DOHH2 (cell line): Measurements from ENCODE around the gene RANBP6.

Source experiments
- H3F3A ChIP-seq: fragments of 200-600 bp; sonication (generic), shearing (Covaris generic); 2 replicates; pipeline ENCODE4 v1.6.0; 2016; ENCODE audit warnings: antibody characterized with exemption, mild to moderate bottlenecking; ENCODE audit not compliant: control insufficient read depth, insufficient read depth
- H3K27ac ChIP-seq: fragments of 200-600 bp; sonication (generic); 2 replicates; pipeline ENCODE4 v1.5.1; 2014; ENCODE audit warnings: low read depth, mild to moderate bottlenecking, low read length, moderate library complexity
- H3K27me3 ChIP-seq: fragments of 200-600 bp; sonication (generic); 2 replicates; pipeline ENCODE4 v1.6.1; 2014; ENCODE audit warnings: mild to moderate bottlenecking, low read length, mixed read lengths; ENCODE audit not compliant: control insufficient read depth
- H3K36me3 ChIP-seq: fragments of 200-600 bp; sonication (generic); 2 replicates; pipeline ENCODE4 v1.6.1; 2014; ENCODE audit warnings: mild to moderate bottlenecking, low read length, moderate library complexity, mixed read lengths; ENCODE audit not compliant: control insufficient read depth
- H3K4me1 ChIP-seq: fragments of 200-600 bp; sonication (generic); 2 replicates; pipeline ENCODE4 v1.6.1; 2014; ENCODE audit warnings: mild to moderate bottlenecking, low read length, mixed read lengths; ENCODE audit not compliant: control insufficient read depth
- H3K4me2 ChIP-seq: fragments of 200-600 bp; sonication (generic); 2 replicates; pipeline ENCODE4 v1.6.0; 2014; ENCODE audit warnings: mild to moderate bottlenecking, low read length, moderate library complexity
- H3K4me3 ChIP-seq: fragments of 200-600 bp; sonication (generic); 2 replicates; pipeline ENCODE4 v1.5.1; 2014; ENCODE audit warnings: mild to moderate bottlenecking, low read length, mixed read lengths
- H3K79me2 ChIP-seq: fragments of 200-600 bp; sonication (generic); 2 replicates; pipeline ENCODE4 v1.6.1; 2014; ENCODE audit warnings: mild to moderate bottlenecking, low read length, mixed read lengths; ENCODE audit not compliant: control insufficient read depth
- H3K9me2 ChIP-seq: fragments of 200-600 bp; sonication (generic); replicated peaks from 2 replicates; pipeline ENCODE4 v1.6.1; 2014; ENCODE audit warnings: mild to moderate bottlenecking, low read length, mixed read lengths; ENCODE audit not compliant: control insufficient read depth
- H3K9me3 ChIP-seq: fragments of 200-600 bp; sonication (generic); 2 replicates; pipeline ENCODE4 v1.6.1; 2014; ENCODE audit warnings: antibody characterized with exemption, low read length, mixed read lengths; ENCODE audit not compliant: control insufficient read depth, insufficient read depth
- H4K20me1 ChIP-seq: fragments of 200-600 bp; sonication (generic); 2 replicates; pipeline ENCODE4 v1.6.0; 2014; ENCODE audit warnings: low read depth, mild to moderate bottlenecking, antibody characterized with exemption, low read length, moderate library complexity; ENCODE audit not compliant: control insufficient read depth, insufficient read depth
- EZH2phosphoT487 ChIP-seq: fragments of 200-600 bp; sonication (generic); IDR thresholded peaks from 2 replicates; pipeline ENCODE4 v1.6.1; 2017; ENCODE audit warnings: borderline replicate concordance, mild to moderate bottlenecking, antibody characterized with exemption, low read length, moderate library complexity, mixed read lengths
- TF ChIP-seq, protein P1 (sequence below): fragments of 200-600 bp; sonication (generic); IDR thresholded peaks from one replicate; pipeline ENCODE4 v1.5.1; 2014; ENCODE audit warnings: antibody characterized with exemption, mild to moderate bottlenecking, low read depth, low read length; ENCODE audit not compliant: poor library complexity, severe bottlenecking

RANBP6 gene

DNA sequence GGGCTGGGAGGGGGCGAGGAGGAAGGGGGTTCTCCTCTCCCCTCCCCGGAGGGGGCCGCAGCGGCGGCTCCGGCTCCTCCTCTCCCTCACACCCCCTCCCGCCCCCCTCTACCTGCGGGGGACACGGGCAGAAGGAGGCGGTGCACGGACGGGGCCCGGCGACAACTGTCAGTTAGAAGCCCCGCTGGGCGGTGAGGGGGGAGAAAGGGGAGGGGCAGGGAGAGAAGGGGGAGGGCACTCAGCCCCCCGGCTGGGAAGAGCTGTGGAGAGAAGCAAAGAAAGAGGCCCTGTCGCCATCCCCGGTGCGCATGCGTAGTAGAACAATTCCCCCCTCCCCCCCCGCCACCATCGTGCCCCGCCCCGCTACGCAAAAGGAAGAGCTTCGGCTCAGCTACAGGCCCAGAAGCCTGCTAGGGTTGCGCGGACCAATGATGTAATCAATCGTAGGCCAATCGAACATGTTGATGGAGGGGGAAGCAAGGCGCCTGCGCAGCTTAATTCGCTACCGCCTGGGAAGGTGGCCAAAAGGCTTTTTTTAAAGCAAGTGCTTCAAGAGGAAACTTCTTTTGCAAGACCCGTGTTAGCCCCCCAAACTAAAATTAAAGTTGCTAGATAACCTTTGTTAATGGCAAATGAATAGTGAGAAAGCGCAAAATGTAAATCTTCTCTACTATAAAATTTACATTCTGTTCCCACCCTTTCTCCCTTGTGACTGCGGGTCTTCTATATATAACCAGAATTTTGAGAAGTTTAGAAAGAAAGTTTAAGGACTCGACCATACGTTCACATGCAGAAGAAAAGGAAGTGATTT lies 7.0 kb downstream of the RANBP6 start:
- peaks cover 15% of the 10 kb centered on the region; the same call in 1 of the 2 replicates for H3F3A ChIP-seq
- H3K27ac ChIP-seq = peak overlapping the region; percentile 67
- H3K9me3 ChIP-seq = no peaks in the 10 kb centered on the region
- H3K4me3 ChIP-seq = peak overlapping the region; percentile 82
- no peaks in the 10 kb centered on the region for H3K27me3 ChIP-seq
- peaks cover 39% of the 10 kb centered on the region for H3K36me3 ChIP-seq
- no peak for TF ChIP-seq EZH2phosphoT487
- H3K4me1 ChIP-seq = peaks cover 40% of the 10 kb centered on the region
- H3K9me2 ChIP-seq = no peaks in the 10 kb centered on the region
- peak overlapping the region; percentile 77 for H3K4me2 ChIP-seq
- H3K79me2 ChIP-seq = peaks cover 86% of the 10 kb centered on the region
- peaks cover 9% of the 10 kb centered on the region for H4K20me1 ChIP-seq

DNA sequence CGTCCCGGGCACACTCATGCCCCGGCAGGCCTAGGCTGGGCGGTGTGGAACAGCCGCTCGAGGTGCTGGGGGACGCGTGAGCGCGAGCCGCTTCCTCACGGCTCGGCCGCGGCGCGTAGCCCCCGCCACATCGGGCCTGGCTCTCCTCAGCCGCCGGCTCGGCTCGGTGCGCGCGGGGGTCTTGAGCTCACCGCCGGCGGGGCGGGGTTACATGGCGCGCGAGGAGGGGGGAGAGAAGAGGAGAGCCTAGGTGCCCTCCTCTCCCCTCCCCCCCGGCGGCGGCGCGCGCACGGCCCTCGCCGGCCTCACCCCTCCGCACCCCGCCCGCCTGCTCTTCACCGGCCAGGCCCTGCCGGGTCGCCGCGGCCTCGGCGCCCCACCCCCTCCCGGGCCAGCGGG lies 7.7 kb downstream of the RANBP6 start:
- H3K4me3 ChIP-seq = peak overlapping the region; percentile 82
- peaks cover 34% of the 10 kb centered on the region for H3K4me1 ChIP-seq
- H3K79me2 ChIP-seq = peaks cover 86% of the 10 kb centered on the region
- H3K9me2 ChIP-seq = no peaks in the 10 kb centered on the region
- TF ChIP-seq, protein P1, sequence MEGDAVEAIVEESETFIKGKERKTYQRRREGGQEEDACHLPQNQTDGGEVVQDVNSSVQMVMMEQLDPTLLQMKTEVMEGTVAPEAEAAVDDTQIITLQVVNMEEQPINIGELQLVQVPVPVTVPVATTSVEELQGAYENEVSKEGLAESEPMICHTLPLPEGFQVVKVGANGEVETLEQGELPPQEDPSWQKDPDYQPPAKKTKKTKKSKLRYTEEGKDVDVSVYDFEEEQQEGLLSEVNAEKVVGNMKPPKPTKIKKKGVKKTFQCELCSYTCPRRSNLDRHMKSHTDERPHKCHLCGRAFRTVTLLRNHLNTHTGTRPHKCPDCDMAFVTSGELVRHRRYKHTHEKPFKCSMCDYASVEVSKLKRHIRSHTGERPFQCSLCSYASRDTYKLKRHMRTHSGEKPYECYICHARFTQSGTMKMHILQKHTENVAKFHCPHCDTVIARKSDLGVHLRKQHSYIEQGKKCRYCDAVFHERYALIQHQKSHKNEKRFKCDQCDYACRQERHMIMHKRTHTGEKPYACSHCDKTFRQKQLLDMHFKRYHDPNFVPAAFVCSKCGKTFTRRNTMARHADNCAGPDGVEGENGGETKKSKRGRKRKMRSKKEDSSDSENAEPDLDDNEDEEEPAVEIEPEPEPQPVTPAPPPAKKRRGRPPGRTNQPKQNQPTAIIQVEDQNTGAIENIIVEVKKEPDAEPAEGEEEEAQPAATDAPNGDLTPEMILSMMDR = no peak
- no peak for TF ChIP-seq EZH2phosphoT487
- no peaks in the 10 kb centered on the region for H3K27me3 ChIP-seq
- H4K20me1 ChIP-seq = peaks cover 9% of the 10 kb centered on the region
- peak overlapping the region; percentile 65 for H3K27ac ChIP-seq
- peak overlapping the region; percentile 77 for H3K4me2 ChIP-seq
- H3F3A ChIP-seq = peaks cover 15% of the 10 kb centered on the region; the same call in 1 of the 2 replicates
- peaks cover 33% of the 10 kb centered on the region for H3K36me3 ChIP-seq
- no peaks in the 10 kb centered on the region for H3K9me3 ChIP-seq

DNA sequence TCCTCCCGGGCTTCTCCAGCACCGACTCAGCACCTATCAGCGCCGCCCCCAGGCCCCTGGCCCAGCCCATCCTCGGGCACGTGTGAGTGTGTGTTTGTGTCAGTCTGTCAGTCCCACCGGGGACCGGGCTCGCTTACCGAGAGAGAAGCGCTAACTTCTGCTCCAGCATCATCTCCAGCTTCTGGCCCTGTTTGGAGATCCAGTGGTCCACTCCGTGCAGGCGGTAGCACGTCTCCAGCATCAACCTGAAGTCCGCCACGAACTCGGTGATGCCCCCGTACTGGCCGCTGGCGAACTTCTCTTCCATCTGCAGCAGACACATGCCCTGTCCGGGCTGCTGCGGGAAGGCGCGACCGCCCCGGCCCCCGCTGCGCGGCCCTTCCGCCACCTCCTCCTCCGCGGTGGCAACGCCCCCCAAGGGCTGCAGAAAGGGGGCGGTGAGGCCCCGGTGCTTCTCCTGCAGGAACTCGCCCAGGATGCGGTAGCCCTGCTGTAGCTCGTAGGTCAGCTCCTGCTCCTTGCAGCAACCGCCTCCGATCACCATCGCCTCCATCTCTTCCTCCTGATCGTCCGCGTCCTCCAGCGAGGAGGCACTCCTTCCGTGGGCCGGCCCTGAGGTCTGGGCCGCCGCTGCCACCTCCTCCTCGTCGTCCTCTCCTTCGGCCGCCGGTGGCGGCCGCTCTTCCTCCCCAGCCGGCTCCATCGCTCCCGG lies 8.2 kb downstream of the RANBP6 start:
- H3K4me1 ChIP-seq = peaks cover 29% of the 10 kb centered on the region
- H3K4me3 ChIP-seq = peak overlapping the region; percentile 82
- TF ChIP-seq EZH2phosphoT487 = no peak
- TF ChIP-seq, protein P1 = no peak
- H3K36me3 ChIP-seq = peaks cover 27% of the 10 kb centered on the region
- H3F3A ChIP-seq = peaks cover 15% of the 10 kb centered on the region; the same call in 1 of the 2 replicates
- no peaks in the 10 kb centered on the region for H3K9me2 ChIP-seq
- H3K4me2 ChIP-seq = peak overlapping the region; percentile 77
- H3K27ac ChIP-seq = peak overlapping the region; percentile 65
- no peaks in the 10 kb centered on the region for H3K27me3 ChIP-seq
- H3K79me2 ChIP-seq = peaks cover 84% of the 10 kb centered on the region
- peaks cover 9% of the 10 kb centered on the region for H4K20me1 ChIP-seq
- no peaks in the 10 kb centered on the region for H3K9me3 ChIP-seq

DNA sequence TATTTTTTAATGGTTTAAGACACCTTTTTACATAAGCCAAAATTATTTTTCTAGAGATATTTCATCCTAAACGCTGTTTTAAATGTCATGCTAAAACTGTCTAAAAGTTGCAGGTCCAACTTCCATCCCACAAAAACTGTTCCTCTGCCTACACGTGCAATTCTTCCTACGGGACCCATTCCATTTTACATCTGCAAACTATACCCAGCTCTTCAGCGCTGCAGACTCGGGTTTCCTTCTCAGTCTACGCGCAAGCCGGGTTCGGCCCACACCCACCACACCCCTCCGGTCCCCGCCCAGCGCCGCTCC lies 8.7 kb downstream of the RANBP6 start:
- Histone ChIP-seq H4K20me1 (peaks cover 9% of the 10 kb centered on the region), H3K4me1 (peaks cover 27% of the 10 kb centered on the region), H3K79me2 (peaks cover 84% of the 10 kb centered on the region), H3K27ac (no peak overlapping the region), H3K9me2 (no peaks in the 10 kb centered on the region), H3K9me3 (no peaks in the 10 kb centered on the region), H3F3A (peaks cover 15% of the 10 kb centered on the region; the same call in 1 of the 2 replicates), H3K27me3 (no peaks in the 10 kb centered on the region), H3K4me2 (peak overlapping the region; percentile 77), H3K4me3 (peak overlapping the region; percentile 82), H3K36me3 (peaks cover 24% of the 10 kb centered on the region)
- TF ChIP-seq, protein P1 = no peak
- no peak for TF ChIP-seq EZH2phosphoT487
